ENCODE results near the gene RRAGD. TPM values are rescaled to one million over a fixed set of nuclear protein-coding genes. Genes with fewer than 3 reads are reported as not detected.

RRAGD gene
- total and polyA plus RNA-seq, 2 of the 13 experiments (the other 11 are each of a cell fraction or from before 2014, with no cell fraction given): 0.35 to 0.53 TPM

GRCh38 chr6:89414215-89414614 is 2.1 kb upstream of the RRAGD start (continued):
- TF ChIP-seq ZBTB26 (CRISPR knock-in tag; IDR thresholded peaks at IDR 0.05; ENCODE audit: borderline replicate concordance) (peak; percentile 91), FOSL2 (CRISPR knock-in tag; IDR thresholded peaks at IDR 0.05) (peak; percentile 66), YEATS4 (CRISPR knock-in tag; IDR thresholded peaks at IDR 0.05; ENCODE audit: borderline replicate concordance) (no peak), ZNF607 (CRISPR knock-in tag; IDR thresholded peaks at IDR 0.05; ENCODE audit: borderline replicate concordance) (no peak), ZNF253 (CRISPR knock-in tag; IDR thresholded peaks at IDR 0.05; ENCODE audit: borderline replicate concordance) (no peak), ARHGAP35 (CRISPR knock-in tag; IDR thresholded peaks at IDR 0.05; ENCODE audit: borderline replicate concordance) (no peak), ESRRA (CRISPR knock-in tag; IDR thresholded peaks at IDR 0.05; ENCODE audit: low read depth) (peak; percentile 79; the same call in 1 of the 2 replicates), NR2F1 (CRISPR knock-in tag; IDR thresholded peaks at IDR 0.05) (peak; percentile 52 to 73; a peak in 2 of 4 replicates), RNF219 (CRISPR knock-in tag; IDR thresholded peaks at IDR 0.05) (no peak), NR2F2 (IDR thresholded peaks at IDR 0.05; ENCODE audit: borderline replicate concordance, low read depth) (peak; percentile 53), RARA (CRISPR knock-in tag; IDR thresholded peaks at IDR 0.05) (peak; percentile 52; the same call in 1 of the 2 replicates), EHMT2 (IDR thresholded peaks at IDR 0.05; ENCODE audit: borderline replicate concordance, low read depth, low read length) (no peak), KDM6A (CRISPR knock-in tag; IDR thresholded peaks at IDR 0.05; ENCODE audit: low read depth) (no peak), CHD4 (IDR thresholded peaks at IDR 0.05; ENCODE audit: borderline replicate concordance, low read length) (no peak), MTF1 (CRISPR knock-in tag; IDR thresholded peaks at IDR 0.05) (no peak), ZNF83 (CRISPR knock-in tag; IDR thresholded peaks at IDR 0.05; ENCODE audit: borderline replicate concordance) (no peak), ATM (IDR thresholded peaks at IDR 0.05; ENCODE audit: borderline replicate concordance) (no peak), NFE2L2 (IDR thresholded peaks at IDR 0.05; ENCODE audit: low read length) (no peak), HNF4A (CRISPR knock-in tag; IDR thresholded peaks at IDR 0.05) (peak; percentile 90), ZNF382 (CRISPR knock-in tag; IDR thresholded peaks at IDR 0.05; ENCODE audit: borderline replicate concordance) (no peak), PRDM4 (CRISPR knock-in tag; IDR thresholded peaks at IDR 0.05; ENCODE audit: borderline replicate concordance) (no peak), NCOA2 (CRISPR knock-in tag; IDR thresholded peaks at IDR 0.05) (0 out of 2 replicates have a peak, but pooled peaks have one; percentile 26)
- TF ChIP-seq, protein P1, sequence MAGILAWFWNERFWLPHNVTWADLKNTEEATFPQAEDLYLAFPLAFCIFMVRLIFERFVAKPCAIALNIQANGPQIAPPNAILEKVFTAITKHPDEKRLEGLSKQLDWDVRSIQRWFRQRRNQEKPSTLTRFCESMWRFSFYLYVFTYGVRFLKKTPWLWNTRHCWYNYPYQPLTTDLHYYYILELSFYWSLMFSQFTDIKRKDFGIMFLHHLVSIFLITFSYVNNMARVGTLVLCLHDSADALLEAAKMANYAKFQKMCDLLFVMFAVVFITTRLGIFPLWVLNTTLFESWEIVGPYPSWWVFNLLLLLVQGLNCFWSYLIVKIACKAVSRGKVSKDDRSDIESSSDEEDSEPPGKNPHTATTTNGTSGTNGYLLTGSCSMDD (CRISPR knock-in tag; IDR thresholded peaks at IDR 0.05): no peak

Measured in HepG2 (cell line).